Iris pigment epithelial cell (primary cell): ENCODE data around the gene SPECC1L.

Source experiments
- DNase-seq: peaks from one replicate; pipeline ENCODE4 v3.0.0-alpha.2; 2011; ENCODE audit warnings: low read depth

The SPECC1L gene

GRCh38 chr22:24398409-24398808 lies 127.8 kb downstream of the SPECC1L start:
- peak; percentile 71 for DNase-seq

- DNase-seq, result no peak
These were observed 129.5 kb downstream of the SPECC1L start for GRCh38 chr22:24400034-24400725.

- DNase-seq, result no peak
These were observed 130.3 kb downstream of the SPECC1L start for GRCh38 chr22:24400726-24401596.

DNA sequence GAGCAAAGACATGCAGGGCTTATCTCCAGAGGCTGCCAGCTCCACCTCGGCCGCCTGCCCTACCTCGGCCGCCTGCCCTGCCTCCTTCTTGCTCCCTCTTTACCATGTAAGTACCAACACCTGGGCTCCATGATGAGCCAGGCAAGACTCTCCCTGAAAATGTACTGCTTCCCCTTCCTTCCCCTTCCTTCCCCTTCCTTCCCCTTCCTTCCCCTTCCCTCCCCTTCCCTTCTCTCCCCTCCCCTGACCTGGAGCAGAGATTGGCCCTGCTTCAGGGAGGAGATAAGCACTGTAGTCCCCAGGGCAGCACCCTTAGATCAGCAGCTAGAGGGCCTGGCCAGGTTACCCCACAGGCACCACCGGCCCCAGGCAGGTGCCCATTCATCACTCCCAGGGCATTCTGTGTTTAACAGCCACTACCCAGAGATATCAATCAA lies 131.3 kb downstream of the SPECC1L start:
- no peak for DNase-seq

DNA sequence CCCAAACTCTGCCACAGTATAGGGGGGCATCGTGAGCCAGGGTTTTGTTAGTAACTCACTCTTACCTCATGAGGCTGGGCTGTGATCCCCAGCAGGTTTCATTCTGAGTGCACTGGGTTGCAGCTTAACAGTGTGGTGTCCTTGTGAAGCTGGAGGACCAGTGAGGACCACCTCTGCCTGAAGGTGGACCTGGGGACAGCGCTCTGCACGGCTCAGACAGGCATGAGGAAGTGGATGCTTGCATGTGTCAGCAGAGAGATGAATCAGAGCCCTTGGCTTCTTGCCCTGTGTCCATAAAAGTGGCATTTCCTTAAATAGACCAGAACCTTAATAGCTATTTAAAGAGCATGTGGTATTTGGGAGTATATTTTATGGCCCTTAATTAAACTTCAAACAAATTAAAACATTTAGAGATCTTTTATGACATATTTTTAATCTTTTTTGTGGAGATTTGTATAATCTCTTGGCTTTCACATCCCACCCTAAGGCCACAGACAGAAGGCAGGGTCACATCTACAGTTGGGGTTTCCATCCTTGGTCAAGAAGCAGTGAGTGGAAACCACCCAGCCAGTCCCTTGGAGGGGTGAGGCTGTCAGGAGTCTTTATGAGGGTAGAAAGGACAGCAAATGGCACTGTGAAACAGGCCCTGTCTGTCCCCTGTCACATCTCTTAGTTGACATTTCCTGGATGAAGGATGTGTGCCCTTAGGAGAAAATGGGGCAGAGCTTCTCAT lies 132.0 kb downstream of the SPECC1L start:
- peak; percentile 92 for DNase-seq

DNA sequence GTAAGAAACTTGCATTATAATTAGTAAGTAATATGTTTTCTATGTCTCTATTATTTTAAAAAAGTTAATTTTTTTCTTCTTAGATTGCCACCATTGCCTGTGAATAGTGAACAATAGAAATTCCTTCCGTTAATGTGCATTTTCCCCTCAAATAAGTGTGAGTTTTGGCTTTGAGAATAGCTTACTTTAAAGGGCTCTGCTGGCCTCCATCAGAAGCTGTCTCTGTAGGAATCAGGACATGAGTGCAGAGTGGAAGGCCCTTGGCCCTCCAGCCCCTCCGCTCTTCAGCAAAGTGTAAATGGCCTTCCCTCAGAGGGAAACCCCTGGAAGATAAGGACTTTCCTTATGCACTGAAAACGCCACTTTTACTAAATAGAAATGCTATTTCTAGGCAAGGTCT lies 132.7 kb downstream of the SPECC1L start:
- DNase-seq, result no peak

- no peak for DNase-seq
These were observed 134.1 kb downstream of the SPECC1L start for GRCh38 chr22:24404561-24405275.

DNA sequence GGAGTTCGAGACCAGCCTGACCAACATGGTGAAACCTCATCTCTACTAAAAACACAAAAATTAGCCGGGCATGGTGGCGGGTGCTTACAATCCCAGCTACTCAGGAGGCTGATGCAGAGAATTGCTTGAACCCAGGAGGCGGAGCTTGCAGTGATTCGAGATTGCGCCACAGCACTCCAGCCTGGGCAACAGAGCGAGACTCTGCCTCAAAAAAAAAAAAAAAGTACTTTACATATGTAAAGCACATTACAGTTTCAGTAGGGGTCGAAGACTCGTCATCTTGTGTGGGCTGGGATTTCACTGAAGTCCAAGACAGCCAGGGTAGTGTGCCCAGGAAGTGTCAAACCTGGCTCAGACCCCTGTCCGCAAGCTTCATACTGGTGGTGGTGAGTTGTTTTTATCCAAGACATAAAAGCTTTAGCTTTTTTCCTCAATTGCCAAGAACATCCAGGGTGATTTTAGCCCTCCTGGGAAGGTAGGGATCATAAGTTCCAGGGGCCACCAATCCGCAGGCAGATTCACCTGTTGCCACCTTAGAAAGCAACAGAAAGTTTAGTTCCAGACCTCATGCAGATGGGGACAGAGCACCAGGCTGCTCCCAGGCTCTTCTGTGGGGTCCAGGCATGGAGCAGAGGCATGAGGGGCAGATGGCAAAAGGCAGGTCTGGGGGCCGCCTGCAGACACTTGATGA lies 135.1 kb downstream of the SPECC1L start:
- no peak for DNase-seq

DNA sequence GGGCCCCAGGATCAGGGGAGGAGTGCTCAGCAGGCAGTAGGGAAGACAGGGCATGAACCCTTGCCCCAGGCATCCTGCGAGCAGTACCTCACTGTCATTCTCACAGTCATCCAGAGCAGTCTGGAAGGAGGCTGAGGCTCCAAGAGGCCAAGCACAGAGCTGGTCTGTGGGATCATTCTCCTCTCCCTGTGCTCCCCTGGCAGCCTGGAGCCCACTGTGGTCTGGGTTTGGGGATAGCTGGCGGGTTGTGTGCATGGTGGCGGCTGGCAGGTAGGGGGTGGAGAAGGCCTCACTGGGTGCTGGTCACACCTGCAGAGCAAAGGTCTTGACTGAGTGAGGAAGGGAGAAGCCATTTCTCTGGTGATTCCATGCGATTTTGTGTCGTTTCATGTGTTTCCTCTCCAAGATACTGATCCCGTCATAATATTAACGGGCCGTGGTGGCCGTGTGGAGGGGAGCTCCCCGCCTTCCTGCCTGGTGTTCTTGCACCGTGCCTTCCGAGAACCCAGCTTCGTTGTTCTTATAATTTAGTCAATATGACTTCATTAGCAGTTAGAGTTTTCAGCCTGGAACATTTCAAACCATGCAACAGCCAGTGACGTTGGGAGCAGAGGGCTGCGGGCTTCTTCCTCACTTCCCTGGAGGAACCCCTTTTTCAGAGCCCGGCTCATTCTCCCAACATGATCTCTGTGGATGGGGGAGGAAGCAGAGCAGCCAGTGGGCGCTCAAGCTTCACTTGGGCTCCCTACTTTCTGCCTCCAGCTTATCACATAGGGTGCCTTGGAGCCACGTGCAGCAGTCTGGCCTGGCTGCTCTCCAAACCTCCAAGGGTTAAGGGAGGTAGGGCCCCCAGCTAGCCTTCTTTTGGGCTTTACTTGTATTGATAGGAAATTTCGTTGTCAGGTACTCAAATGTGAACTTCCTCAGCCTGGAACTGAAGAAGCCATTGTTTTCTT lies 136.0 kb downstream of the SPECC1L start:
- DNase-seq, result no peak

GRCh38 chr22:24407278-24407665 lies 136.6 kb downstream of the SPECC1L start:
- DNase-seq, result peak; percentile 34

DNA sequence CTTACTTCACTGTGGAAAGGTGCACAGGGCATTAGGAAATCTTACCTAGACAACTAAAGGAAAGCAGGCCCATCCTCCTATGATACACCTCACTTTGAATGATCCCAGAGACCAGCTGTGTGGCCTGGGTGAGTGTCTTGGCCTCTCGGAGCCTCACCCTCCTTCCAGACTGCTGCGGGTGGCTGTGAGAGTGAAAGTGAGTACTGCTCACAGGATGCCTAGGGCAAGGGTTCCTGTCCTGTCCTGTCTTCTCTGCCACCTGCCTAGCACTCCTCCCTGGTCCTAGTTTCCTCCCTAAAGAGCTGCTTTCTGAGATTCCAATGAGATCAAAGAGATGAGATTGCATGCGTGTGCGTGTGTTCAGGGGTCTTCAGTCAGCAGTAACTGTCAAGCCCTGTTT lies 137.3 kb downstream of the SPECC1L start:
- DNase-seq, result no peak

DNA sequence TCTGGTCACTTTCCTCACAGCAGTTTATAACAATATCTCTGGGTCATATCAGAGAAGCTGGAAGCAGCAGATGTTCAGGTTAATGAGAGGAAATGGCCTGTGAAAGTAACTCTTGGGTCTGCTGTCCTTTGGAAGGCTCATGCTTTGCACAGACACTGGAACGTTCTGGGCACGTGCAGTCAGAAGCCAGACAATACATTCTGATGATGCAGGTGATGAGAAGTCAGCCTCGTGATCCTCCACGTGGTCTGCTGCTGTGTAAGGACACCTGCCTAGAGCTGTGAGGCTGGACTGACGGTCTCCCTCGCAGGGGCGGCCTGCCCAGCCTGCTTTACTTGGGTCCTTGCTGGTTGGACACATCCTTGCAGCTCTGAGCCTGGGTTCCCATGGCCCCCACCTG lies 138.0 kb downstream of the SPECC1L start:
- DNase-seq, result no peak

DNA sequence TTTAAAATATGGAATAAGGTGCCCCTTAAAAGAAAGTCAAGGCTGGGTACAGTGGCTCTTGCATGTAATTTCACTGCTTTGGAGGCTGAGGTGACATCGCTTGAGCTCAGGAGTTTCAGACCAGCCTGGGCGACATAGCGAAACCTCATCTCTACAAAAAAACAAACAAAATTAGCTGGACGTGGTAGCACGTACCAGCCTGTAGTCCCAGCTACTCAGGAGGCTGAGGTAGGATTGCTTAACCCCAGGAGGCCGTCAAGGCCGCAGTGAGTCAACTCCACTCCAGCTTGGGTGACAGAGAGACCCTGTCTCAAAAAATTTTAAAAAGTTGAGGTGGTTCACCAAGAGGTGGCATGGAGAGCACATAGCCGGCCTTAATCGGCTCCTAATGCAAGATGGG lies 139.1 kb downstream of the SPECC1L start:
- peak; percentile 42 for DNase-seq

DNA sequence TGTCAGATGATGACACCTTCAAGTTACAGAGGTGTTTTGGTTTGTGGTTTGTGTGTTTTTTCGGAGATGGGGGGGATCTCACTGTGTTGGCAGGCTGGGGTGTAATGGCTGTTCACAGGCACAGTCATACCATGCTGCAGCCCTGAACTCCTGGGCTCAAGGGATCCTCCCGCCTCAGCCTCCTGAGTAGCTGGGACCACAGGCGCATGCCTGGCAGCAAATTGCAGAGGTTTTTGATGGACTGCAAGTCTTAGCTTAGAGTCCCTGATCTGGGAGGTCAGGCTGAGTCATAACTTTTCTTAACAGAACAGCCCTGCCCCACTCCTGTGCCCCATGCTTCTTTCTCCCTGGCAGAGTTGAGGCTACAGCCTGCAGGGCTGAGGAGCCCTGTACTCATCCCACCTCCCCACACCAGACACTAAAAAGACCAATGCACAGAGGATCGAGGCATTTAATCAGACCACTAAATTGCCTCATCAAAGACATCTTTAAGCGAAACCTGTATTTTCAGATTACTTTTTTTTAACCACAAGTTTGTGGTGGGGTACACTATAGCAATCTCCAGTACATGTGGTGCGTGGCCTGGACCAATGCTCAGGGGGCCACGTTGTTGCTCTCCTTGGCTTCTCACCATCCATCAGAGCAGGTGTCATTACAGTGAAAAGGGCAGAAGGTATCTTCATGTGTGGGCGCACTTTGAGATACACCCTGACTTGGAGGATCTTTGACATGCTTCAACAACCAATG lies 139.7 kb downstream of the SPECC1L start:
- peak; percentile 64 for DNase-seq

DNA sequence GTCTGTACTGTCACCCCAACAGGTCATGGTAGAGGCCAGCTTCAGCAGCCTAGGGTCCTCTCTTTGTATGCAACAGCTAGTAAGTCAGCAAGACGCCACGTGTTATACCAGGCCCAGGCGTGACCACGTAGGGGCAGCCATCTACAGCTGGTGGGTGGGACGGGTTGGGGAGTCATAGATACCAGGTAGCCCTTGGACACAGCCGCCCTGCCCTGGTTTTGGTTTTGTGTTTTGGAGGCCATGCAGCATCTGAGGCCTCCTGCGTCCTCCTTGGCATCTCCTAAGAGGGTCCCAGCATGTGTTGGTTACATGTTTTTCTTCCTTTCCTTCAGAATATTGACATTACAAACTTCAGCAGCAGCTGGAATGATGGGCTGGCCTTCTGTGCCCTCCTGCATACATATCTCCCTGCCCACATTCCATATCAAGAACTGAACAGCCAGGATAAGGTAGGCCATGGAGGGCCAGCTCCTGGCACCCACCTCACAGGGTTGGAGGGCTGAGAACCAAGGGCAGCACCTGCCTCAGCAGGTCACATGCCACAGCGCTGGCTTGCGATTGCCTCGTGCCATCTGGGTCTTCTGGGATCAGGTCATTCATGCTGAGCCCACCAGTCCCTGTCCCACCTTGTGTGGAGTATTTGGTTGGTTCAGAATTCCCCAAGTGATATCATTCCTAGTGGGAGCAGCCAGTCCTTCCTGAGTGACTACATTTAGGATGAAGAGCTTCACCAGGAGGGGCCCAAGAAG lies 140.8 kb downstream of the SPECC1L start:
- no peak for DNase-seq

DNA sequence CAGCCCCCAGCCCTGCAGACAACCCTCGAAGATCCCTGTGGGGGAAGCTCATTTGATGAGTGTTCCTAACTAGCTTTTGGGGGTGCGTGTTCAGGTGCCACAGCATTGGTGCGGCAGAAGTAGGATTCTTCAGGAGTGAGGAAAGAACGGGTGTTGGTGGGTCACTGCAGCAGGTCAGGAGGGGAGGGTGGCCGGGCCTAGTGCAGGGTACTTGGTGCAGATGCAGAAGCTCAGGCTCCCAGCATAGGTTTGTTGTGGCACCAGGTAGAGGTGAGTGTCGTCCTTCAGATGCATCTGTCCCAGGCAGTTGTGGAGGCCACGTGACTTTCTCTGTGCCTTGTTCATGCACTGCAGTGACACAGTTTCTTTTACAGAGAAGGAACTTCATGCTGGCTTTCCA lies 141.6 kb downstream of the SPECC1L start:
- no peak for DNase-seq

- DNase-seq, result no peak
These were observed 142.6 kb downstream of the SPECC1L start for GRCh38 chr22:24413271-24413670.

DNA sequence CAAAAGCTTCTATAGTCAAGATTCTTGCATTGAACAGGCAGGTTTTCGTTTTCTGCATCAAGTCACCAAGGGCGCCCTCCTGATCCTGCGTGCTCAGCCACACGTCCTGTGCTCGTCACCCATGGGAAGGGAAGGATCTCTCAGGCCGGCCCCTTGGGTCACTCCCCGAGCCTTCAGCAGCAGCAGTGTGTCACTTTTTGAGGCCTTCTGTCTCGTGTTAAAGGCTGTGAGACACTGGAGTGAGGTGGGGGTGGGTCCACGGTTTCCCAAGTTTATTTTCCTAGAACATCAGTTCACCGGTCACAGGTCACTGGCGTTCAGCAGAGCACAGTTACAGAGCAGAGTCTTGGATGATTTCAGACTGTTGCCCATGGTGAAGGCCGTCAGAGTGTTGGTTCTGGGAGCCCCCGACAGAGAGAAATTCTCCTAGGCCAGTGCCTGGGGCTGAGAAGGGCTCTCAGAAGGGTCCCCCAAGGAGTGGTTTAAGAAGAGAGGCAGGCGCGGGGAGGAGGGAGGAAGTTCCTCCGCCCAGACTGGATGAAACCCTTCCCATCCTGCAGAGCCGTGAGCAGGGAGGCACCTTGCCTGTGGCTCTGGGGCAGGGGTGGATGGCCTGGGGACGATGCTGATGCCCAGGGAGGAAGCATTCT lies 143.2 kb downstream of the SPECC1L start:
- no peak for DNase-seq
